Measurements from ENCODE around the gene DNAJC27.

DNAJC27 gene

DNA sequence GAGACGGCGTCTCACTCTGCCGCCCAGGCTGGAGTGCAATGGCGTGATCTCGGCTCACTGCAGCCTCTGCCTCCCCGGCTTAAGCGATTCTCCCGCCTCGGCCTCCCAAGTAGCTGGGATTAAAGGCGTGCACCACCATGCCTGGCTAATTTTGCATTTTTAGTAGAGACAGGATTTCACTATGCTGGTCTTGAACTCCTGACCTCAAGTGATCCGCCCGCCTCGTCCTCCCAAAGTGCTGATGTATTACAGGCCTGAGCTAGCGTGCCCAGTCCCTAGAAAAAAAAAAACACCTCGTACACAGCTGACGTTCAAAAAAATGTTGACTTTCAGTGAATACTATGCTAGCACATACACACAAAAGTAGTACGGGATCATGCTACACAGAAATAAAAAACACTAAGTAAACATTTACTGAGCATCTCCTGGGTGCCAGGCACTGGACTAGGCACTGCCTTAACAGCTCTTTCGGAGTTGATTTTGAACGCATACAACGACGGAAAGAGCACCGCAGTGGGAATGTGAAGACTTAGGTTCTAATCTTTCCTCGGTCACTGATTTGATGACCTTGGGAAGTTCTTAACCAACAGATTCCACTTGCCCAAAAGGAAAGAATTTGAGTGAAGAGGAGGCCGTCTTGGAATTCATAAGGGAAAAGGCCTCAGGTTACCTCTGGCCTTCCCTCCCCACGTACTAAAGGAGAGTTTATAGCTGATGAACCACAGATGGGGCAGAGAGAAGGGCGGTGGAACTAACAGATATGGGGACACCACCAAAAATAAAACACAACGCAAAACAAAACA, 1.1 kb downstream of the DNAJC27 start:
- no peak for DNase-seq (ENCODE audit: low read depth in 1 of 2, low spot score in 1 of 2)

DNA sequence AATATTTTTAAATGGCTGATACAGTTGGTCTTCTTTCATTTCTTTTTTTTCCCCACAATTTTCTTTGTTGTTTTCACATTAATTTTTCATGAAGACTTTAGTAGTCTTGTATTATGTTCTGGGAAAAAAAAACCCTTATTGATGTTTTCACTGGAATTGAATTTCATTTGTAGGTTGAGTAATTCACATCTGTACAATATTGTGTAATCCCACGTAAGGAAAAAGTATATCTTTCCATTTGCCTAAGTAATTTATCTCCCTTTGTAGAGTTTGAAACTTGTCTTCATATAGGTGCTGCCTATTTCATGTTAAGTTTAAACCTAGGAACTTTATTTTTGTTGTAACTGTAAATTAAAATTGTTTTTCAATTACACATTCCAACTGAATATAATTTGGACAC, 2.0 kb downstream of the DNAJC27 start:
- no peak for DNase-seq (ENCODE audit: low read depth in 1 of 2, low spot score in 1 of 2)

DNA sequence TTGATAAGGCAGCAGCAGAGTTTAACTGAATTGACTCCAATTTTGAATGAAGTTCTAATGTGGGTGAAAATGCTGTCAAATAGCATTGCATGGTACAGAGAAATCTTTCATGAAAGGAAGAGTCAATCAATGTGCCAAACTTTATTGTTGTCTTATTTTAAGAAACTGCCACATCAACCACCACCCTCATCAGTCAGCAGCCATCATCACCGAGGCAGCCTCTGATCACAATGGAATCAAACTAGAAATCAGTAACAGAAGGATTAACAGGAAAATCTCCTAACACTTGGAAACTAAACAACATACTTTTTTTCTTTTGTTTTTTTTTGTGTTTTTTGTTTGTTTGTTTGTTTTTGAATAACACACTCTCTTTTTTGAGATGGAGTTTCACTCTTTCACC, 9.9 kb downstream of the DNAJC27 start:
- no peak for DNase-seq (ENCODE audit: low read depth in 1 of 2, low spot score in 1 of 2)

DNA sequence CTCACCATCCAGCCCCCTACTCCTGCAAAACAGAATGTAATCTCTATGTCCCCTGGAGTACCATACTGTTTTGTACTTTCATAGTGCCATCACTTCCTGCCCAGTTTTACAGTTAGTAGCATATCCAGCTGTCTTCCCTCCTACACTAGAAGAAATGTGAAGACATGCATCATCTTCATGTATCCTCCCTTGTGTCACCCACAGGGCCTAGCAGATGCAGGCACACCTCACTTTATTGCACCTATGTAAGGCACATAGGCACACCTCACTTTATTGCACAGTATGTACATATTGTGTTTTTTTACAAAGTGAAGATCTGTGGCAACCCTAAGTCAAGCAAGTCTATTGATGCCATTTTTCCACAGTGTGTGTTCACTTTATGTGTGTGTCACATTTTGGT, 12.0 kb downstream of the DNAJC27 start:
- no peak for DNase-seq (ENCODE audit: low read depth in 1 of 2, low spot score in 1 of 2)

DNA sequence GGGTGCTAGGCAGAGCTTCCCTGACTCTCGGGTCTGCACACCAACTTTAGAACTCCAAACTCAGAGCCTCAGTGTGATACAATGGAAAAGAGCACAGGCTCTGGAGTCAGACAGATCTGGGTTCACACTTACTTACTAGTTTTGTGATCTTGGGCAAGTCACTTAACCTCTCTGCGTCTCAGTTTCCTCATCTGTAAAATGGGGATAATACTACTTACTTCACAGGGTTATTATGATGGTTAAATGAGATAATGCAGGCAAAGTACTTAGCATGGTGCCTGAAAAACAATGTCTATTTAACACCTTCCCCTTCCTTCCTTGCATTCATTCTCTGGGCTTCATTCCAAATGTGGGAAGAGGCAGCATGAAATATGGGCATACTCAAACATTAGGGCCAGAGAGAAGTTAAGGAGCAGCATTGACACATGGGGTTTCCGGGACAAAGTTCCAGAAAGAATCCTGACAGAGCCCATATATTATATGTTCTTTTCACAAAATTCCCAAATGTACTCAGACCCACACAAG, 13.3 kb downstream of the DNAJC27 start:
- DNase-seq (ENCODE audit: low read depth in 1 of 2, low spot score in 1 of 2): no peak

DNA sequence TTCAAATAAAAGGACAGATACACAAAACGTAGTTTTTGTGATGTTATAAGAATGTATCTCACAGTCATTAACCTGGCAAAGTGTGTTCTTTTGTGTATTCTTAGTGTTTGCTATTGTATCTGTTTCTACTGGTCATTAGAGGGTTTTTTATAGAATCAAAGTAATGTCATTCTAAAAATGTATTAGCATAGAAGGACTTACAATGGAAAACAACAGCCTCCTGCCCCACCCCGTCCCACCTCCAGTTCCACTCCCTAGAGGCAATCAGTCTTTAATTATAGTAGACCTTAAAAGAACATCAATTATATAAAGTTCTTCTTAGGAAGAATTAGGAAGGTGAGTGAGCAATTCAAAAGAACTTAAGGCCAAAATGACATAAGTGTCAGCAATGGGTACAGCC, 13.8 kb downstream of the DNAJC27 start:
- no peak for DNase-seq (ENCODE audit: low read depth in 1 of 2, low spot score in 1 of 2)

DNA sequence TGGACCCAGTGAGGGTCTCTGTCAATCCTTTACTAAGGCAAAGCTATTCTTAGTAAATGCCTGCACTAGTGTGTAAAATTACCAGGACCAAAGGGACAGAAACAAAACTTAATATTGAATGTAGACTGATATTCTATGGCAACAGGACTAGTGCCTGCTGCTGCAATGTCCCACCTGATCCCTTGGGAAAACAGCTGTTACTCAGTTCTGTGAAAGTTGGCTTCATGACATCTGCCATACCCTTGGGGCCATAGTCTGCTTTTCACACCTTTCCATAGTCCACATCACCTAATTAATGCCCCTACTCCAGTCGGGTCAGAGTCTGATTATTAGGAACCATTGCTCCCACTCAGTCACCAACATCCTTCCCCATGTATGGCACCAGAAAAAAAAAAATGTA, 14.5 kb downstream of the DNAJC27 start:
- no peak for DNase-seq (ENCODE audit: low read depth in 1 of 2, low spot score in 1 of 2)

DNA sequence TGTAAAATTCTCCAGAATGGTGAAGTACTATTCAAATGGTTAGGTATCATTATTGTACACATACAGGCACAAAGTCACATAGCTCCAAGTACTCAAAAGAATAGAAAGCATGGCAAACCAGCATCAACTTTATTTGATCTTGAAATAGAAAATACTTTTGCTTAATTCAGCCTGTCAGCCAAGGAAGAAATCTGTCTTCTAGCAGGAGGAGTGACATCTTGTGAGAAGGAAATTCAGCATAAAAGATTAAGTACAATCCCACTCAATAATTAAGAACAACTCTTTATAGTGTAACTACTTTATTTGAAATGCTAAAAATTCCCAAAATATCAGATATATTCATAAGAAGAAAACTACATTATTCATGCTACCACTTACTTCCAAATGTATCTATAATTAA, 15.8 kb downstream of the DNAJC27 start:
- no peak for DNase-seq (ENCODE audit: low read depth in 1 of 2, low spot score in 1 of 2)

DNA sequence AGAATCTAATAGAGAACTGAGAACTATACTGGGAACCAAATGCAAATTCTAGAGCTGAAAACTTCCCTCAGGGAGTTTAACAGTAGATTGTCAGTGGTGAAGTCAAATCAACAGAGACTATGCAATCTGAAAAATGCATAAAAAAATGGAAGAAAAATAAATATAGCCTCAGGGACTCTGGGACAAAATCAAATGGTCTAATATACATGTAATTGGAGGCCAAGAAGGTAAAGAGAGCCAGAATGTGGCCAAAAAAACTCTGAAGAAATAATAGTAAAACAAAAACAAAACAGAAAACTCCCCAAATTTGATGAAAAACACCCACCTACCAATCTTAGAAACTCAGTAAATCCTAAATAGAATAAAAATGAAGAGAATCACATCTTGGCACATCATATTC, 16.5 kb downstream of the DNAJC27 start:
- DNase-seq (ENCODE audit: low read depth in 1 of 2, low spot score in 1 of 2): no peak

DNA sequence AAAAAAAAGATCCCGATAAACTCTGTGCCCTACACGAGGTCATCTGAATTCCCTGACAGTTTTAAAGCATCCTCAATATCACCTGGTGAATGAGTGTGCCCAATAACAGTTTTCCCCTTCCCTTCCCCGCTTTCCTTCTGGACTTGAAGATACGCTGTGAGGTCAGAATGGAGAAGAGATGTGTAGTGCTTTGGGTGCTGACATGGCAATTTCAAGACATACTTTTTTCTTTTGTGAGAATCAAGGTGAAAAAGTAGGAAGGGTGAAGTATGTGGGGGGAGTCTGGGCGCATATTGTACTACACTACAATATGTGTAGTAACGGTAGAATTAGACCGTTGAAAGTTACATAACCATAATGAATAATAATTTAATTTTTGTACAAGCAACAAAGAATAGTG, 21.7 kb downstream of the DNAJC27 start:
- no peak for DNase-seq (ENCODE audit: low read depth in 1 of 2, low spot score in 1 of 2)

DNA sequence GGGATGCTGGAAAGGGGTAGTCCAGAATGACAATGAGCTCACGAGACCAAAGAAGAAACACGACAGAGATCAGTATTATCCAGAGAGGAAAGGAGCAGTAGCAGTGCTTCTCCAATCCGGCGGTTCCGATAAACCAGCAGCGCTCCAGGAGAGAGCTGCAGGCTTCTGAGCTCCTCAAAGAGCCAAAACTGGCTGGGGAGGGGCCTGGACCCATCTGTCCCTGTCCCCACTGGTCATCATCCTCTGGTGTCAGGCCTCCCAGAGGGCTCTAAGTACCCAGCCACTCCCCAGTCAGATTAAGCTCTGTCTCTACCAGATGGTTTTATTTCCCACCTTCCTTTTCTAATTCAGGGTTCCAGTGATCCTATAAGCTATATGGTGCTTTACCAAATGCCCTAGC, 23.2 kb downstream of the DNAJC27 start:
- DNase-seq (ENCODE audit: low read depth in 1 of 2, low spot score in 1 of 2): no peak

DNA sequence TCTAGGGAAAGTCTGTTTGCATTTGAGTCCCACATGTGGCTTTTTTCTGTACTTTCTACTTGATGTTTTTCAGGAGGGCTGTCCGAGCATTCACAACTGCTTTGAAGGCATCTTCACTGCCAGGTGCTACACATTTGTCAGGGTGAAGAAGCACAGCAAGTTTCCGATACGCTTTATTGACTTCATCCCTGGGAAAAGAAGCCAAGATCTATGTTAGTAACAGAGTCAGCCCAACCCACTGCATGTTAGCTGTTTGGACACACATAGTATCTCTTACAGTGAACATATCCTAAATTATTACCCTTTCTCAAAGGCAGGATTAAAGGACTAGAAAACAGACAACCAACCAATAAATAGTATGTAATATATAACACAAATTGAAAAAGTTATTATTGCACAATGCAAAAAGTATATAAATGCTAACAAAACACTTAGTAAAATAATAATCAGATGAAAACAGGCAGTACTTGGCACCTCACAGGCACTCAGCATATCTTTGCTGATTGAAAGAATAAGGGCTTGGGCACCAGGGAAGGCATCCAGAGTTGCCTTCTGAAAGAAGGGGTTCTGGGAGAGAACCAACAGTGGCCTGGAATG, 24.1 kb downstream of the DNAJC27 start:
- DNase-seq (ENCODE audit: low read depth in 1 of 2, low spot score in 1 of 2): no peak

DNA sequence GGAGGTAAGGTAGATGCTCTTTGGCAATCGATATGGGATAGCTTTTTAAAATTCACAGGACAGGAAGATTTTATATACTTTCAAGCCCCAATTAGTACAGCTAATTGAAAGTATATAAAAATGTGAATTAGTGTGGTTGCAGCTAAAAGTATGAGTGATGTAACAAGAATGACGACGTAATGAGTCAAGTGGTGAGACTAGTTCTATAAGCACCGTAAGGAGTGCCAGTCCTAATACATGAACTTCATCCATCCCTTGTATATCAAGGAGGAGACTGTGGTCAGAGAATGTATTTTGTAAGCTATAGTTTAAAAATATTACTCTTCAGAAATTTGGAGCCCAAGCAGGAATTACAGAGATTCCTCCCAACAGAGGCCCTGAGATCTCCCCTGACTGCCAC, 25.8 kb downstream of the DNAJC27 start:
- no peak for DNase-seq (ENCODE audit: low read depth in 1 of 2, low spot score in 1 of 2)

DNA sequence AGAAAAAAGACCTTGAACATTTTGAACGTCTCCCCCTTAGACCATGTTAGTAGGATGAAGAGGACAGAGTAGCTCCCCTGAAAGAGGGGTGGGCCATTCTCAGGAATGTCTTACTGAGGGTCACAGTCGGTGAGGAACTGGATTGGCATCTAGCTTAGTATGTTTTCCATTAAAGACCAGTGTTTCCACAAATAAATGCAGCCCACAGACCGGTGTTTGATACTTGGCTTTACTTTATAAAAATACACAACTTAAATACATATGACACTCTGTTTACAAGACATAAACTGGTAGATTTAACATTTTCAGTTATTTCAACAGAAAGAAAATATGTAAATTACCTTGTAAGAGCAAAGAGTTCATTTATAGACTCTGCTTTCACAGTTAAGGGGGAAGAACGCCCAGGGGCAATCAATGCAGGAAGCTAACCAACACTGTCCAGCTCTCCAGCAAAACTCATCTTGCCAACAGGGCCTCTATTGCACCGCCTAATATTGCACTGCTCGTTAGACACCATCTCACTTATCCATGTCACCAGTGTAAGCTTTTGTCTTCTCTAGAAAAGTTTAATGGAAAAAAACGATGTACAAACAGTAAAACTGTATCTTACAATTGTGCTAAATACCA, 28.2 kb downstream of the DNAJC27 start:
- no peak for DNase-seq (ENCODE audit: low read depth in 1 of 2, low spot score in 1 of 2)

DNA sequence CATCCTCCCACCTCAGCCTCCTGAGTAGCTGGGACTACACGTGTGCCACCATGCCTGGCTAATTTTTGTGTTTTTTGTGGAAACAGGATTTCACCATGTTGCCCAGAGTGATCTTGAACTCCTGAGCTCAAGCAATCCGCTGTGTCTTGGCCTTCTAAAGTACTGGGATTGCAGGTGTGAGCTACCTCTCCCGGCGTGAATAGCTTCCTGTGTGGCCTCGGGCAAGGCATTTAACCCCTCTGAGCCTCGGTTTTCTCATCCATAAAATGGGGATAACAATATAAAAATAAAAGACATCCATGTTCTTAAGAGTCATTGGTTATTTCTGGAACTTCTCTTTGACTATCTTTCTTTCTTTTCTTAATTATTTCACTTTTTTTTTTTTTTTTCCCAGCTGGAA, 32.4 kb downstream of the DNAJC27 start:
- no peak for DNase-seq (ENCODE audit: low read depth in 1 of 2, low spot score in 1 of 2)

DNA sequence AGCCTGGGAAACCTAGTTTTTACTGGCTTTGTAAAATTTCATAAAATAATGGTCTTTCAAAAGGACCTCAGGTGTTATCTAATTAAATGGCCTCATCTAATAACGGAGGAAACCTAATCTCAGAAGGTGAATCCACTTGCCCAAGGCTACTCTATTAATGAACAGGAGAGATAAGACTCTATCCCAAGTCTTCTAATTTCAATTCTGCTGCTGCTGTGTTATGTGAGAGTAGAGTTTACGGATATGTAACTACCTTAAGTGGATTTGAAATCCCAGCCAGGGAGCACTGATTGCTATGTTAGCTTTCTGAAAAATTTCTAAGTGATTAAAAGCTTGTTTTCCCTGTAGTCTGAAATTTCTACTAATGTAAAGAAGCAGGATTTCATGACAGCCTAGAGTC, 34.5 kb downstream of the DNAJC27 start:
- no peak for DNase-seq (ENCODE audit: low read depth in 1 of 2, low spot score in 1 of 2)

DNA sequence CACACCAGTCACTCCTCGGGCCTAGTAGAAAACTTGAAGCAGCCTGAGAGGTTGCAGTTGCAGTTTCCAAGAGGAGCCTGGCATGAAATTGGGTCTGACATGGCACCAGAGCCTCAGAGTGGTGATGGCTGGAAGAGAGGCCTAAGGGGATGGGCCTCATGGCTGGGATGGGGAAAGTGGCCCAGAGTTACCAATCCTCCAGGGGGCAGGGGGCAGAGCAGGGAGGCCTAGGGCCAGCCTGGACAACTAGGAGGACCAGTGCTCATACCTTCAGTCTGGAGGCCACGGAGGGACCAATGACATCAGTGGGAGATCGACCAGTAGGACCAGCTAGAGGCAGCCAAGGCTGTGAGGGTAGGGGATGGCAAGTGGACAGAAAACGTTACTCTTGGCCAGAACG, 36.6 kb downstream of the DNAJC27 start:
- no peak for DNase-seq (ENCODE audit: low read depth in 1 of 2, low spot score in 1 of 2)

DNA sequence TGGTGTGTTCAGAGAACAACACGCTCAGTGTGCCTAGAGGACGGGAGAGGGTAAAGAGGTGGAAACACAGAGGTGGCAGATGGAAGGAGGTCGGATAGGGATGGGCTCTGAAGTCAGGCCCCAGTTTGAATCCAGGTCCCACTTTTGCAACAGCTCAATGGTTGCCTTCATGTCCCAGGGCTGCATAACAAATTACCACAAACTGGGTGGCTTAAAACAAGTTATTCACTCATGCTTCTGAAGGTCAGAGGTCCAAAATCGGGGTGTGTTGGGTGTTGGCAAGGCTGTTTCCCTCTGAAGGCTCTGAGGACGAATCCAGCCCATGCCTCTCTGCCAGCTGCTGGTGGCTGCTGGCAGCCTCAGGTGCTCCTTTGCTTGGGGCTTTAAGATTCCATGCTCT, 39.0 kb downstream of the DNAJC27 start:
- DNase-seq (ENCODE audit: low read depth in 1 of 2, low spot score in 1 of 2): no peak

DNA sequence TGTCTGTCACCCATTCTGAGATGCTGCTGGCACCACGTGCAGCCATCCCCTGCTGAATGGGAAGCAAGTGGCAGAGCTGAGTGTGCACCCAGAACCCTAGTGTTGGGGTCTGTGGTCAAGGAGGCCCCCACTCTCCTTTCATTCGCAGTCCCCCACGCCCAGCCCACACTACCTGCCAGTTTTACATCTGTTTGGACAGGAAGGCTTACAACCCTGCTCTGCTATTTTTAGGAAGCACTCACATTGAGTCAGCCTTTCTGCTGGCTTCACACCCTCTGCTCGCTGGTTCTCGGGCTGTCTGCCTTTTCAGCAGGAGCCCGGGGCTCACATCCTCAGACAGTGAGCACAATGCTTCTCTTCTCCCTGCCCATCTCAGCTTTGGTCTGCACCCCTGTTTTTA, 41.0 kb downstream of the DNAJC27 start:
- no peak for DNase-seq (ENCODE audit: low read depth in 1 of 2, low spot score in 1 of 2)

DNA sequence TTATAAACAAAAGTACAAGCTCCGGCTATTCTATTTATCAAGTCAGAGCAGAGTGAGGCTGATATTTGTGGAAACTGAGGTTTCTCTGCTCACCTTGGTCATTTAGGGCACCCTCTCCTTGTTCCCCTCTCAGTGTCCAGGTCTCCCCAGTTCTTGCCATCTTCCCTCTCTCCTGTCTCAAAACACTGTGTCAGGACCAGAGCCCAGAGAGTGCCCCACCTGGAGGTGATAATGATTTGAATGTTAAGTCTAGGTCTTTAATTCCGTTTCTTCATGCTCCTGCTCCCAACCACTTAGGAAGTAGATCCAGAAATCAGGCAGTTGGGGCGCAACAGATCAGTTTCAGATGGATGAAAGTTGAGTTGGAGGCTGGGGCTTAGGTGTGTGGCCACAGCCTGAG, 42.5 kb downstream of the DNAJC27 start:
- DNase-seq (ENCODE audit: low read depth in 1 of 2, low spot score in 1 of 2): no peak

DNA sequence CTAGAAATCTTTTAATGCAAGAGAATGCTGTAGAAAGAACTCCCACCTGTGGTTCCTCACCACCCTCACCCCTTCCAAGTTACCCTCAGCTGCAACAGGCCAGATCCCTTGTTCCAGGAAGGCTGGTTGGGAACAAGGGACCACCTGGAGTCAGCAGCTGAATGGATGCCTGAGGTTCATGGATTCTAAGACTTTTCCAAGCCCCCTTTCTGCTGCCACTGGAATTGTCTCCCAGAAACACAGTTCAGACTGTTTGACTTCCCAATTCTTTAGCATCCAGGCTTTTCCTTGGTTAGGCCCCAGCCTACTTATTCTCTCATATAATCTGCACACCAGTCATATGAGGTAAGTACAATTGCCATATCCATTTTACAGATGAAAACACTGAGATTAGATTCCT, 43.7 kb downstream of the DNAJC27 start:
- no peak for DNase-seq (ENCODE audit: low read depth in 1 of 2, low spot score in 1 of 2)

DNA sequence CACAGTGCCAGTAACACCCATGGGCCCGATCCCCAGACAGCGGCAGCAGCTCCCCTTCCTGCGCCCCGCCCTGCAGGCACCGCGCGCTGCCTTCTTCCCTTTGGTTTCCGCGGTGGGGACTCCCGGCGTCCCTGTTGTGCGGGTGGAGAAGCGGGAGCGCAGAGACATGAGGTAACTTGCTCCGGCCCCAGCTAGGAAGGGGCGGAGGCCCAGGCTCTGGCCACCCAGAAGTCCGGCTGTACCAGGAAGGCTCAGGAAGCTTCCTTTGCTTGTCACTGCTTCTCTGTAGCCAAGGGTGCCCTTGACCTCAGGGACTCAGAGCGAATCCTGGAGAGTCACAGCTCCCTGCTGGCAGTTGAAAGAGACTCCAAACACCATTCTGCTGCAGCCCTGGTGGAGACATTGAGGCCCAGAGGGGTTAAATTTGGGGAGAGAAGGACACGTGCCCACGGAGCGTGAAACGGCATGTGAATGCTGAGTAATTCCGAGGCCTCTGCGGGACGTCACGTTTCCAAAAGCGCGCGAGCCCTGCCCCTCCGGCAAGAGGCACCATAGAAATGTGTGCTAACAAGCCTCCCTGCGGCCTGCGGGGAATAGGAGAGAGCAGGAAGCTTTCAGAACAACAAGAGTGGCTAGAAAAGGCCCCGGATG, 45.0 kb downstream of the DNAJC27 start:
- peak in 1 of 2 donors; percentile 25 for DNase-seq (ENCODE audit: low read depth in 1 of 2, low spot score in 1 of 2)

Data from stimulated activated CD4-positive, alpha-beta T cell treated with anti-CD3 and anti-CD28 coated beads, Interleukin-15, amount 100 ng/mL, for 1 hour (primary cell).